Adrenal gland (tissue), 5 donors: ENCODE data around the gene NOD2.

ENCODE experiments used
- CTCF ChIP-seq, 6 experiments: fragments of 450-650 bp in 4 of 6; fragments of 200-600 bp in 2 of 6; sonication (generic) in 1 of 6; IDR thresholded peaks; 1 replicate in 5 of 6; 2 replicates in 1 of 6; pipeline versions ENCODE4 v1.5.1 to v1.8.0; 2016 to 2021; ENCODE audit warnings: antibody characterized with exemption in 6 of 6, mild to moderate bottlenecking in 2 of 6, moderate library complexity in 1 of 6
- POLR2A ChIP-seq, 2 donors: fragments of 450-650 bp; IDR thresholded peaks; one replicate each; pipeline ENCODE4 v1.6.1; 2017; ENCODE audit warnings: antibody characterized with exemption in 2 of 2, mild to moderate bottlenecking in 2 of 2, moderate library complexity in 1 of 2
- donor health status: DM: no; HTN: no; CAD: no.

DNA sequence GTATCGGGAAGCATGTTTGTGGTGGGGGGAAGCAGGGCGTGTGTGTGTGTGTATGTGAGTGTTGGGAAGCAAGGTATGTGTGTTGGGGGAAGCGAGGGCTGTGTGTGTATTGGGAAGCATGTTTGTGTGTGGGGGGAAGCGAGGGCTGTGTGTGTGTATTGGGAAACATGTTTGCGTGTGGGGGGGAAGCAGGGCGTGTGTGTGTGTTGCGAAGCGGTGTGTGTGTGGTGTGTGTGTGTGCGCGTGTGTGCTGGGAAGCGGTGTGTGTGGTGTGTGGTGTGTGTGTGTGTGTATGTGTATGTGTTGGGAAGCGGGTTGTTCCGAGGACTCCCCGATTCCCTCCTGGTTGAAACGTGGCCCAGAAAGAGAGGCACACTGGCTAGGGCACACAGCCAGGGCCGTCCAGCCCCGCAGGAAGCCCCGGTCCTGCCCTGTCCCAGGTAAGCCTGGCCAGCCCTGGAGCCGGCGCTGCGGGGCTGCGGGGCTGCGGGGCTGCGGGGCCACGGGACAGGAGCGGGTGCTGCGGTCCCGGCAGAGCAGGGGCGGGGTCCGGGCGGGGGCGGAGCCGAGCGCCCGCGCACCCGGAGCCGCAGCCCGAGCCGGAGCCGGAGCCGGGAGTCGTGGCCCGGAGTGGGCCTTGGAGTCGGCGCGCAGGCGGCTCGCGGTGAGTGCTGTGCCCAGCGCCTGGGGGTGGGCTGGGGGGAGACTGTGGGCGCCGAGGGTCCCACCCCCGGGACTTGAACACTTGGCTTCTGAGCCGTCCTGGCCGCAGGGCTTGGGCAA is at the start of gene NOD2:
- TF ChIP-seq CTCF (IDR thresholded peaks at IDR 0.05), result no peak
- no peak for TF ChIP-seq POLR2A (IDR thresholded peaks at IDR 0.05)
